Measurements from ENCODE around the gene STAM. TPM values are rescaled to one million over a fixed set of nuclear protein-coding genes. Genes with fewer than 3 reads are reported as not detected.
A peak's percentile ranks its signal among the peaks of the same experiment; 100 is the strongest.

STAM gene
- total and polyA plus RNA-seq, 9 of the 15 experiments (the other 6 are each of a cell fraction or from before 2014, with no cell fraction given): 13.8 to 33.5 (median 26.4) TPM

GRCh38 chr10:17606547-17607040 lies 37.4 kb upstream of the STAM start (continued):
- no peak for TF ChIP-seq ZNF740 (CRISPR knock-in tag; IDR thresholded peaks at IDR 0.05)
- TF ChIP-seq ZNF740 (tag; IDR thresholded peaks at IDR 0.05): 0 out of 4 replicates have a peak, but pooled peaks of 1 of the 2 experiments have one; percentile 22
- 0 out of 2 replicates have a peak, but pooled peaks have one; percentile 21 for TF ChIP-seq ADNP (tag; IDR thresholded peaks at IDR 0.05)
- no peak for TF ChIP-seq ZNF561 (CRISPR knock-in tag; conservative IDR thresholded peaks at IDR 0.05)
- TF ChIP-seq ARHGAP35 (IDR thresholded peaks at IDR 0.05; ENCODE audit: partially characterized antibody): no peak
- TF ChIP-seq, protein P1, sequence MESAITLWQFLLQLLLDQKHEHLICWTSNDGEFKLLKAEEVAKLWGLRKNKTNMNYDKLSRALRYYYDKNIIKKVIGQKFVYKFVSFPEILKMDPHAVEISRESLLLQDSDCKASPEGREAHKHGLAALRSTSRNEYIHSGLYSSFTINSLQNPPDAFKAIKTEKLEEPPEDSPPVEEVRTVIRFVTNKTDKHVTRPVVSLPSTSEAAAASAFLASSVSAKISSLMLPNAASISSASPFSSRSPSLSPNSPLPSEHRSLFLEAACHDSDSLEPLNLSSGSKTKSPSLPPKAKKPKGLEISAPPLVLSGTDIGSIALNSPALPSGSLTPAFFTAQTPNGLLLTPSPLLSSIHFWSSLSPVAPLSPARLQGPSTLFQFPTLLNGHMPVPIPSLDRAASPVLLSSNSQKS (CRISPR knock-in tag; IDR thresholded peaks at IDR 0.05): no peak
- TF ChIP-seq ETV5 (CRISPR knock-in tag; IDR thresholded peaks at IDR 0.05; ENCODE audit: low read depth): no peak
- TF ChIP-seq NCOA4 (IDR thresholded peaks at IDR 0.05; ENCODE audit: partially characterized antibody): no peak
- TF ChIP-seq PRPF4 (IDR thresholded peaks at IDR 0.05; ENCODE audit: insufficient read depth, low read depth, low read length, poor library complexity, severe bottlenecking): no peak
- no peak for TF ChIP-seq EHMT2 (IDR thresholded peaks at IDR 0.05)
- TF ChIP-seq HOXB6 (CRISPR knock-in tag; IDR thresholded peaks at IDR 0.05; ENCODE audit: borderline replicate concordance): no peak
- no peak for TF ChIP-seq ZNF121 (CRISPR knock-in tag; conservative IDR thresholded peaks at IDR 0.05)
- TF ChIP-seq, protein P2, sequence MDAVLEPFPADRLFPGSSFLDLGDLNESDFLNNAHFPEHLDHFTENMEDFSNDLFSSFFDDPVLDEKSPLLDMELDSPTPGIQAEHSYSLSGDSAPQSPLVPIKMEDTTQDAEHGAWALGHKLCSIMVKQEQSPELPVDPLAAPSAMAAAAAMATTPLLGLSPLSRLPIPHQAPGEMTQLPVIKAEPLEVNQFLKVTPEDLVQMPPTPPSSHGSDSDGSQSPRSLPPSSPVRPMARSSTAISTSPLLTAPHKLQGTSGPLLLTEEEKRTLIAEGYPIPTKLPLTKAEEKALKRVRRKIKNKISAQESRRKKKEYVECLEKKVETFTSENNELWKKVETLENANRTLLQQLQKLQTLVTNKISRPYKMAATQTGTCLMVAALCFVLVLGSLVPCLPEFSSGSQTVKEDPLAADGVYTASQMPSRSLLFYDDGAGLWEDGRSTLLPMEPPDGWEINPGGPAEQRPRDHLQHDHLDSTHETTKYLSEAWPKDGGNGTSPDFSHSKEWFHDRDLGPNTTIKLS (IDR thresholded peaks at IDR 0.05; ENCODE audit: borderline replicate concordance, low read depth): no peak
- no peak for TF ChIP-seq MXI1 (IDR thresholded peaks at IDR 0.05; ENCODE audit: low read depth, low read length)
- TF ChIP-seq SRSF9 (IDR thresholded peaks at IDR 0.05; ENCODE audit: borderline replicate concordance, low read depth, low read length): no peak
- TF ChIP-seq FOXO4 (CRISPR knock-in tag; IDR thresholded peaks at IDR 0.05): no peak
- TF ChIP-seq ZNF583 (CRISPR knock-in tag; IDR thresholded peaks at IDR 0.05): no peak
- TF ChIP-seq NR2C1 (IDR thresholded peaks at IDR 0.05): no peak
- TF ChIP-seq NR2C1 (tag; IDR thresholded peaks at IDR 0.05): no peak
- TF ChIP-seq HNRNPLL (IDR thresholded peaks at IDR 0.05; ENCODE audit: low read depth, low read length, poor library complexity, severe bottlenecking): no peak
- TF ChIP-seq CBFA2T3 (IDR thresholded peaks at IDR 0.05): peak; percentile 9; the same call in 1 of the 2 replicates
- TF ChIP-seq NCOR1 (IDR thresholded peaks at IDR 0.05): peak; percentile 24; the same call in 1 of the 2 replicates
- no peak for TF ChIP-seq NR1H2 (CRISPR knock-in tag; IDR thresholded peaks at IDR 0.05)
- TF ChIP-seq KDM5B (IDR thresholded peaks at IDR 0.05; ENCODE audit: insufficient replicate concordance, low read depth, low read length): no peak
- TF ChIP-seq DLX4 (CRISPR knock-in tag; IDR thresholded peaks at IDR 0.05): no peak
- TF ChIP-seq ZNF717 (CRISPR knock-in tag; IDR thresholded peaks at IDR 0.05): no peak
